ENCODE results near the gene FEZ2.

- TF ChIP-seq ZNF263 (CRISPR knock-in tag; IDR thresholded peaks at IDR 0.05) (no peak), ZNF784 (CRISPR knock-in tag; IDR thresholded peaks at IDR 0.05; ENCODE audit: borderline replicate concordance) (no peak), EZH2 (conservative IDR thresholded peaks at IDR 0.05; ENCODE audit: low read depth, low read length) (no peak), YEATS2 (CRISPR knock-in tag; IDR thresholded peaks at IDR 0.05; ENCODE audit: borderline replicate concordance) (no peak), PRPF4 (IDR thresholded peaks at IDR 0.05; ENCODE audit: low read depth, low read length, poor library complexity, severe bottlenecking) (no peak), ZBTB40 (IDR thresholded peaks at IDR 0.05) (no peak), ZBTB40 (CRISPR knock-in tag; IDR thresholded peaks at IDR 0.05) (no peak), POLR2AphosphoS5 (IDR thresholded peaks at IDR 0.05; ENCODE audit: low read depth, low read length) (no peak), STAT6 (CRISPR knock-in tag; IDR thresholded peaks at IDR 0.05; ENCODE audit: borderline replicate concordance) (no peak)
- TF ChIP-seq, protein P1, sequence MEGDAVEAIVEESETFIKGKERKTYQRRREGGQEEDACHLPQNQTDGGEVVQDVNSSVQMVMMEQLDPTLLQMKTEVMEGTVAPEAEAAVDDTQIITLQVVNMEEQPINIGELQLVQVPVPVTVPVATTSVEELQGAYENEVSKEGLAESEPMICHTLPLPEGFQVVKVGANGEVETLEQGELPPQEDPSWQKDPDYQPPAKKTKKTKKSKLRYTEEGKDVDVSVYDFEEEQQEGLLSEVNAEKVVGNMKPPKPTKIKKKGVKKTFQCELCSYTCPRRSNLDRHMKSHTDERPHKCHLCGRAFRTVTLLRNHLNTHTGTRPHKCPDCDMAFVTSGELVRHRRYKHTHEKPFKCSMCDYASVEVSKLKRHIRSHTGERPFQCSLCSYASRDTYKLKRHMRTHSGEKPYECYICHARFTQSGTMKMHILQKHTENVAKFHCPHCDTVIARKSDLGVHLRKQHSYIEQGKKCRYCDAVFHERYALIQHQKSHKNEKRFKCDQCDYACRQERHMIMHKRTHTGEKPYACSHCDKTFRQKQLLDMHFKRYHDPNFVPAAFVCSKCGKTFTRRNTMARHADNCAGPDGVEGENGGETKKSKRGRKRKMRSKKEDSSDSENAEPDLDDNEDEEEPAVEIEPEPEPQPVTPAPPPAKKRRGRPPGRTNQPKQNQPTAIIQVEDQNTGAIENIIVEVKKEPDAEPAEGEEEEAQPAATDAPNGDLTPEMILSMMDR (CRISPR knock-in tag; IDR thresholded peaks at IDR 0.05): no peak
- TF ChIP-seq, protein P2, sequence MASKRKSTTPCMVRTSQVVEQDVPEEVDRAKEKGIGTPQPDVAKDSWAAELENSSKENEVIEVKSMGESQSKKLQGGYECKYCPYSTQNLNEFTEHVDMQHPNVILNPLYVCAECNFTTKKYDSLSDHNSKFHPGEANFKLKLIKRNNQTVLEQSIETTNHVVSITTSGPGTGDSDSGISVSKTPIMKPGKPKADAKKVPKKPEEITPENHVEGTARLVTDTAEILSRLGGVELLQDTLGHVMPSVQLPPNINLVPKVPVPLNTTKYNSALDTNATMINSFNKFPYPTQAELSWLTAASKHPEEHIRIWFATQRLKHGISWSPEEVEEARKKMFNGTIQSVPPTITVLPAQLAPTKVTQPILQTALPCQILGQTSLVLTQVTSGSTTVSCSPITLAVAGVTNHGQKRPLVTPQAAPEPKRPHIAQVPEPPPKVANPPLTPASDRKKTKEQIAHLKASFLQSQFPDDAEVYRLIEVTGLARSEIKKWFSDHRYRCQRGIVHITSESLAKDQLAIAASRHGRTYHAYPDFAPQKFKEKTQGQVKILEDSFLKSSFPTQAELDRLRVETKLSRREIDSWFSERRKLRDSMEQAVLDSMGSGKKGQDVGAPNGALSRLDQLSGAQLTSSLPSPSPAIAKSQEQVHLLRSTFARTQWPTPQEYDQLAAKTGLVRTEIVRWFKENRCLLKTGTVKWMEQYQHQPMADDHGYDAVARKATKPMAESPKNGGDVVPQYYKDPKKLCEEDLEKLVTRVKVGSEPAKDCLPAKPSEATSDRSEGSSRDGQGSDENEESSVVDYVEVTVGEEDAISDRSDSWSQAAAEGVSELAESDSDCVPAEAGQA (IDR thresholded peaks at IDR 0.05; ENCODE audit: low read depth): no peak
- TF ChIP-seq, protein P2 (CRISPR knock-in tag; IDR thresholded peaks at IDR 0.05; ENCODE audit: borderline replicate concordance): no peak
- TF ChIP-seq, protein P3, sequence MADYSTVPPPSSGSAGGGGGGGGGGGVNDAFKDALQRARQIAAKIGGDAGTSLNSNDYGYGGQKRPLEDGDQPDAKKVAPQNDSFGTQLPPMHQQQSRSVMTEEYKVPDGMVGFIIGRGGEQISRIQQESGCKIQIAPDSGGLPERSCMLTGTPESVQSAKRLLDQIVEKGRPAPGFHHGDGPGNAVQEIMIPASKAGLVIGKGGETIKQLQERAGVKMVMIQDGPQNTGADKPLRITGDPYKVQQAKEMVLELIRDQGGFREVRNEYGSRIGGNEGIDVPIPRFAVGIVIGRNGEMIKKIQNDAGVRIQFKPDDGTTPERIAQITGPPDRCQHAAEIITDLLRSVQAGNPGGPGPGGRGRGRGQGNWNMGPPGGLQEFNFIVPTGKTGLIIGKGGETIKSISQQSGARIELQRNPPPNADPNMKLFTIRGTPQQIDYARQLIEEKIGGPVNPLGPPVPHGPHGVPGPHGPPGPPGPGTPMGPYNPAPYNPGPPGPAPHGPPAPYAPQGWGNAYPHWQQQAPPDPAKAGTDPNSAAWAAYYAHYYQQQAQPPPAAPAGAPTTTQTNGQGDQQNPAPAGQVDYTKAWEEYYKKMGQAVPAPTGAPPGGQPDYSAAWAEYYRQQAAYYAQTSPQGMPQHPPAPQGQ (CRISPR knock-in tag; IDR thresholded peaks at IDR 0.05; ENCODE audit: borderline replicate concordance): no peak
Measured at GRCh38 chr2:36579297-36579664, 18.7 kb downstream of the FEZ2 start.
